Measurements from ENCODE around the gene EYS.
A peak's percentile ranks its signal among the peaks of the same experiment; 100 is the strongest.
"Not testable (repeated sequence)": the region's sequence is repeated elsewhere in the genome, so short reads cannot be mapped to it uniquely, and the experiment has no call there.

EYS gene

GRCh38 chr6:64477391-64477790, 1229.6 kb downstream of the EYS start:
- no peak for DNase-seq (ENCODE audit: low read depth in 2 of 2)

DNA sequence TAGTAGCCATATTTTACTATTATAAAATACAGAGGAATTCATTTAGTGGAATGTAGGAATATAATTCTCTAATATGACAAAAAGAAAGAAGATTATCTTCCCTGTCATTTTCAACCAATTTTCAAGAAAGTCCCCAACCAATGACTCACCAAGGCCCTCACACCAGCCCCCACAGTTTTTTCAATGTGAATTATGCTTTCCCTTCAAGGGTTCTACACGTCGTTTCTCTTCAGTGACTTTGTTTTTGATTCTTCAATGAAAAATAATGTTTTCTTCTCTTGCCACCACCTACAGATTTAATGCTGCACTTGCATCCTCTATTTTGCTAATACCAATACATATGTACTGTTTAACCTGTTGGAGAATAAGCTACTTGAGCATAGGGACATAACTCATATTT, 1230.1 kb downstream of the EYS start:
- no peak for DNase-seq (ENCODE audit: low read depth in 2 of 2)

DNA sequence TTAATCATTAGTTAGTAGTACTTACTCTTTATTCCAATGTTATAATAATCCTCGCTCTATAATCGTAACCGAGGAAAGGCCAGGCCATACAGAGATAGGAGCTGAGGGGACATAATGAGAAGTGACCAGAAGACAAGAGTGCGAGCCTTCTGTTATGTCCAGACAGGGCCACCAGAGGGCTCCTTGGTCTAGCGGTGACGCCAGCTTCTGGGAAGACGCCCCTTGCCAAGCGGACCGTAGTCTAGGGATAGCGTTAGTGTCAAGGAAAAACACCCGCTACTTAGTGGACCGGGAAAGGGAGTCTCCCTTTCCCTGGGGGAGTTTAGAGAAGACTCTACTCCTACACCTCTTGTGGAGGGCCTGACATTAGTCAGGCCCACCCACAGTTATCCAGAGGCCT, 1237.6 kb downstream of the EYS start:
- DNase-seq (ENCODE audit: low read depth in 2 of 2) = not testable (repeated sequence)

DNA sequence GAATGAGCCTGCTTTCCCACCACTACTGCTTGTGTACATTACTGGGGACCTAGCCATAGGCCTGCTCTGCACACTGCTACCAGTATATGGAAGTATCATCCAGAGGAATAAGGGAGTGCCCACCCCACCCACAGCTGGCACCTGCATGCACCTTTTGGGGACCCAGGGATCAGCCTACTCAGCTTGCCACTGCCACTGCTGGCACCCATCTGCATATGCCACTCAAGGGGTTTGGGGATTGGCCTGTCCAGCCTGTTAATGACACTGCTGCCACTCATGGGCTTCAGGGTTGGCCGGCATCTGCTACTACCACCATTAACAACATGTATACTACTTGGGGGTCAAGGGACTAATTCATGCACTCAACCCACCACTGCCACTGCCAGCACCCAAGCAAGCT, 1239.4 kb downstream of the EYS start:
- no peak for DNase-seq (ENCODE audit: low read depth in 2 of 2)

GRCh38 chr6:64459411-64459944, 1247.5 kb downstream of the EYS start:
- DNase-seq (ENCODE audit: low read depth in 2 of 2) = no peak

- not testable (repeated sequence) for DNase-seq (ENCODE audit: low read depth in 2 of 2)
Observed at GRCh38 chr6:64448101-64448500, 1258.9 kb downstream of the EYS start.

GRCh38 chr6:64445038-64445437, 1262.0 kb downstream of the EYS start:
- DNase-seq (ENCODE audit: low read depth in 2 of 2) = no peak

DNA sequence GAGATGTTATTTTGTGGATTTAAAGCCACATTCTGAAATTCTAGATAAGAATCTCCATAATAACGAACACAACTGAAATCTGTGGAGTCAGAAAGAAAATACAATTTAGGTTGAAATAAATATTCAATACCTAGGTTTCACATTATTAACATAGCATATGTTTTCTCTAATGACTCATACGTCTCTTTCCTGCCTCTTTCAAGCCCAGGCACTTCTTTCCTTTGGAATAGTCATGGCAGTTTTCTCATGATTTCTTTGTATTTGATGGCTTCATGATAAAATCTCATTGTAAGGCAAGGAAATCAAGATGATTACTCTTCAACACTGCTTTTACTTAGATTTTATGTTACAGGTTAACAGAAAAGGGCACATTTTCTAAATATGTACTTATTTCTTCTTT, 1267.8 kb downstream of the EYS start:
- no peak for DNase-seq (ENCODE audit: low read depth in 2 of 2)

GRCh38 chr6:64437996-64438395, 1269.0 kb downstream of the EYS start:
- DNase-seq (ENCODE audit: low read depth in 2 of 2) = no peak

DNA sequence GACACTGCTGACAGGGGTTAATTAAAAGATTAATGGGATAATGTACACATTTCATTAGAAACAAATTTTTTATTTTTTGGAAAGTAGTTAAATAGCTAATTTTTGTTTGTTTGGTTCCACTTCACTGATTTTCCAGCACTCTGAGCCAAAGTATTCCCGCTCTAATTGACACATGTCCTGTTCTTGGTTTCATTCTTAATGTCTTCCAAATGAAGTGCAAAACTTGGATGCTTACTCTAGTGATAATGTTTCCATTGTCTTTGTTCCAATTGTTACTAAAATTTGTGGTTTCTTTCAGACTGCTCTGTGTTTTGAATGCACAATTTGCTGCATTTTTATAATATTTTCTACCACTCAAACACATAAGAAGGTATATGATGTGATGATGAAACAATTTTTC, 1277.1 kb downstream of the EYS start:
- no peak for DNase-seq (ENCODE audit: low read depth in 2 of 2)

DNA sequence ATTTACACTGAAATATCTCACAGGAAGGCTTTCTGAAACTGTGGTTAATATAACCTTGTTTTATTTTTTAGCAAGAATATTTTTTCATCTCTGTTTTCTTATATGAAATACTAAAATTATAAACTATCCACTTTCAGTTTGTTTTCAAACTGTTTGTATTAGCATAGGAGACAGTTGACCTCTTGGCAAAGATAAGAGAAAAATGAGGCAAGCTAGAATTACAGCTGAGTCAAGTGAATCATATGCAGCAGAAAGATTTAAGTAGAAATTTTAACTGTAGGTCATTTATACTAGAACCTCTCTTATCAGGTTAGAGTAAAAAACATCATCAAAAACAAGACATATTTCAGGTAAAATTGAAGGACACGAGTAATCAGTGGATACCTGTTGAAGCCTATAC, 1278.8 kb downstream of the EYS start:
- no peak for DNase-seq (ENCODE audit: low read depth in 2 of 2)

- DNase-seq (ENCODE audit: low read depth in 2 of 2) = no peak
Observed at GRCh38 chr6:64415926-64416325, 1291.1 kb downstream of the EYS start.

DNA sequence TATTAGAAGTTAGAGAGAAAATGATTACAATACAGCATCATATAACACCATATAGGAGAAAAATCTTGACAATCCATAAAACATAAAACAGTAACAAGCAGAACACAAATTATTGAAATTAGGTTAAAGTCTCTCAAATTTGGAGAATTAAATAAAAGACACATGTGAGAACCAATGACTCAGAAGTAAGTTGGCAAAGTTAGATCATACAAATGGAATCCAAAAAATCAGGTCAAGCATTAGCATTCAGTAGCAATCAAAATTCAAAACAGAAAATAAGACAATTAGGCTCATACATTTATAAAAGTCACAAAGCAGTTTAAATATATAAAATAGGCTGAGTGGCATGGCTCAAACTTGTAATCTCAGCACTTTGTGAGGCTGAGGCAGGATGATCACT, 1295.8 kb downstream of the EYS start:
- no peak for DNase-seq (ENCODE audit: low read depth in 2 of 2)

DNA sequence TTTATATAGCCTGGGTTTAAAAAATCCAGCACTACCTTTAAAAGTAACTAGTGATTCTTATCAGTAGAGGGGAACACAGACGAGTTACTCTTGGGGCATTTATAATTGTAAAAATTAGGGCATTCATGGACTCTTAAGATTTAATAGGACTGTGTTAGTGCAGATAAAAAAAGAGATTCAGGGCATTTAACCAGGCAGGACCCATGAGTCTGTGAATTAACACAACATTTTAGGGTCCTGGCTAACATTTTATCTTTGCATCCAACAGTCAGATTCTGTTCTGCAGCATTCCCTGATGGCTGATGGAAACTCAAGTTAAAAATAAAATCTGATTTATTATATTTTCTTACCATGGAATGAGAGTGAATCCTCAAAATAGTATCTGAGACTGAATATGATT, 1297.1 kb downstream of the EYS start:
- no peak for DNase-seq (ENCODE audit: low read depth in 2 of 2)

GRCh38 chr6:64404396-64404795, 1302.6 kb downstream of the EYS start:
- DNase-seq (ENCODE audit: low read depth in 2 of 2) = no peak

DNA sequence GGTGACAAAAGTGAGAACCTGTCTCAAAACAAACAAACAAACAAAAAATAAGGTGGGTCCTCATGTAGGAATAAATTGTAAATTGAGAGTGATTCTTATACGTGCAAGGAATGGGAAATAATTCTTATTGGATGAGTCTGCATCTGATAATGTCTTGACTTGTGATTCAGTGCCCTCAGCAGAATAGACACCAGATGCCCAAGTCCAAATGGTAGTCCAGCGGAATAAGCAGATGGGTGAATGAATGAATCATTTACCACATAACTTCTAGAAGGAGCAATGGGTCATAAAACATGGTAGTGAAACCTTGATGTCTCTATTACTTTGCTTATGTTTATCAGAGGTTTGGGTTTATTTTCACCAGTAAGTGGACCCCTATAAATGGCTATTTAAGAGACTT, 1323.7 kb downstream of the EYS start:
- no peak for DNase-seq (ENCODE audit: low read depth in 2 of 2)

- no peak for DNase-seq (ENCODE audit: low read depth in 2 of 2)
Observed at GRCh38 chr6:64376394-64376793, 1330.6 kb downstream of the EYS start.

- DNase-seq (ENCODE audit: low read depth in 2 of 2) = no peak
Observed at GRCh38 chr6:64357430-64357829, 1349.6 kb downstream of the EYS start.

DNA sequence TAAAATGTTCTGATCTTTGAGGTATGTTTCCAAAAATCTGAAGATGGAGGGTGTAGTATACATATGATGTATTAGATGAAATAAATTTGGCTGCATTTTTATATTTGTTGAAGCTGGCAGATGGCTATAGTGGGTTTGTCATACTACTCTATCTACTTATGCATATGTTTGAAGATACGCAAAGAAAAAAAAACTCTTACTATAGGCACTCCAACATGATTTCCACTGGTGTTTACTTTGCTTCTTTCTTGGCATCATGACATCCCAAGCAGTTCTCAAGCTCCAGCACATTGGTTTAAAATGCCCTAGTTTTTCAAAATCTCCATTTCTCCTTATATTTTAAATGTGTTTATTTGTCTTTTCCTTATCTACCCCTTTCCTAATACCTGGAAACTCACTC, 1359.6 kb downstream of the EYS start:
- no peak for DNase-seq (ENCODE audit: low read depth in 2 of 2)

- no peak for DNase-seq (ENCODE audit: low read depth in 2 of 2)
Observed at GRCh38 chr6:64335195-64335594, 1371.8 kb downstream of the EYS start.

DNA sequence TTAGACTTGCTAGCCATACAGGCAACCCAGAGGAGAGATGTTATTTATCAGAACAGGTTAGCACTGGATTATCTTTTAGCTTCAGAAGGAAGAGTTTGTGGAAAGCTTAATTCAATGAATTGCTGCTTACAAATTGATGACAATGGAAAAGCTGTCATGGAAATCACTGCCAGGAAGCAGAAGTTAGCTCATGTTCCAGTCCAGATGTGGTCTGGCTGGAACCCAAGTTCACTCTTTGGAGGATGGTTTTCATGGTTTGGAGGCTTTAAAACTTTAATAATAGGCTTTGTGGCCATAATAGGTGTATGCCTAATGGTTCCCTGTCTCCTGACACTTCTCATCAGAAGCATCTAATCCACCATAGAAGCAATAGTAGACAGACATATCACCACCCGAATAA, 1372.4 kb downstream of the EYS start:
- no peak for DNase-seq (ENCODE audit: low read depth in 2 of 2)

- DNase-seq (ENCODE audit: low read depth in 2 of 2) = peak; percentile 11 to 36
Observed at GRCh38 chr6:64330694-64331307, 1376.2 kb downstream of the EYS start.

DNA sequence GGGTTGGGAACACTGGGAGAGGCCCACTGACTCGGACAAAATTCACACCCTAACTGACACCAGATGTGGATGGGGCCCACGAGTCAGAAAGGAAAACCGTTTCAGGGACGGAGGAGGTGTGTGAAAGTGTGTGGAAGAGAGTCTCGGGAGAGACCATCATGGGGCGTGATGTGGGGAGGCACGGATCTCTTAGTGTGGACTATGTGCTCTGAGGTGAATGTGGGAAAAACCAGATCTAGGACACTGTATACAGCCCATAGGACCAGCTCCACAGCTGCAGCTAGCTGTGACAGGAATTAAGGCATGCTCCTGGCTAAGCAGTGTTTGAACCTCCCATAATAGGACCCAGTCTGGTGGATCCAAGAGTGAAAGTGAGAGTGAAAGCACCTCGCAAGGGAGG, 1380.1 kb downstream of the EYS start:
- DNase-seq (ENCODE audit: low read depth in 2 of 2) = no peak

DNA sequence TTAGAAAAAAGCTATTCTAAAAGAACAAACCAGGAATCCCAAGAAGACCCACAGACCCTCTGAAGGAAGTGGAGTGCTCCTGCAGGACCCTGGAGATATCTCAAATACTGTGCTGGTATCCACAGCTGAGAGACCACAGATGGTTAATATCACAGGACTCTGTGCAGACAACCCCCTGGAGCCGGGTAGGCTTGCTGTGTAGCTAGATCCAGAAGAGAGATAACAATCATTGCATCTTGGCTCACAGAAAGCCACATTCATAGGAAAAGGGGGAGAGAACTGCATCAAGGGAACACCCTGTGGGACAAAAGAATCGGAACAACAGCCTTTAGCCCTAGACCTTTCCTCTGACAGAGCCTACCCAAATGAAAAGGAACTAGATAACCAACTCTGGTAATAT, 1381.9 kb downstream of the EYS start:
- no peak for DNase-seq (ENCODE audit: low read depth in 2 of 2)

Measured in stimulated activated CD8-positive, alpha-beta memory T cell treated with anti-CD3 and anti-CD28 coated beads, Interleukin-2, amount 100 ng/mL, for 48 hours (primary cell).